Muscle of leg (tissue), 11 donors: ENCODE results near the gene AFG3L2. TPM values are rescaled to one million over a fixed set of nuclear protein-coding genes. Genes with fewer than 3 reads are reported as not detected.

Experiments
- DNase-seq: peaks from one replicate; pipeline ENCODE4 v3.0.0; 2013
- H3K27ac ChIP-seq: one replicate; pipeline ENCODE4 v1.5.1; 2013; ENCODE audit warnings: mild to moderate bottlenecking, low read length, control low read depth
- H3K27me3 ChIP-seq: one replicate; pipeline ENCODE4 v1.6.1; 2013; ENCODE audit warnings: low read length; ENCODE audit not compliant: control insufficient read depth, insufficient read depth
- H3K36me3 ChIP-seq: one replicate; pipeline ENCODE4 v1.6.1; 2013; ENCODE audit warnings: low read length; ENCODE audit not compliant: control insufficient read depth, insufficient read depth
- H3K4me1 ChIP-seq: one replicate; pipeline ENCODE4 v1.6.1; 2013; ENCODE audit warnings: low read length; ENCODE audit not compliant: control insufficient read depth, insufficient read depth
- H3K4me3 ChIP-seq: one replicate; pipeline ENCODE4 v1.5.1; 2013; ENCODE audit warnings: low read length, control low read depth
- H3K9me3 ChIP-seq: replicated peaks from 2 replicates; pipeline ENCODE4 v1.6.1; 2013; ENCODE audit warnings: low read depth, low read length; ENCODE audit not compliant: control insufficient read depth
- WGBS: methylation state at CpG from one replicate; pipeline ENCODE4 v1.1.5; 2013; ENCODE audit warnings: missing lambda C conversion rate; ENCODE audit not compliant: insufficient coverage; 5-methylcytosine and 5-hydroxymethylcytosine counted together
- polyA plus RNA-seq, 8 donors: library from polyadenylated mRNA; unstranded; fragments of 120-200 nt; gene quantifications; one replicate each; pipeline versions ENCODE4 v1.2.1 to v1.2.3, GENCODE V29; 2013; ENCODE audit warnings: inconsistent platforms in 1 of 8, low replicate concordance in 1 of 8; ENCODE audit not compliant: insufficient read length in 8 of 8, insufficient read depth in 1 of 8
- total RNA-seq: library from RNA; stranded (reverse); fragments of 120-200 nt; gene quantifications from one replicate; pipeline ENCODE4 v1.2.4, GENCODE V29; 2013

Gene AFG3L2
- total and polyA plus RNA-seq, 9 donors: 41.0 to 50.4 (median 43.2) TPM

DNA sequence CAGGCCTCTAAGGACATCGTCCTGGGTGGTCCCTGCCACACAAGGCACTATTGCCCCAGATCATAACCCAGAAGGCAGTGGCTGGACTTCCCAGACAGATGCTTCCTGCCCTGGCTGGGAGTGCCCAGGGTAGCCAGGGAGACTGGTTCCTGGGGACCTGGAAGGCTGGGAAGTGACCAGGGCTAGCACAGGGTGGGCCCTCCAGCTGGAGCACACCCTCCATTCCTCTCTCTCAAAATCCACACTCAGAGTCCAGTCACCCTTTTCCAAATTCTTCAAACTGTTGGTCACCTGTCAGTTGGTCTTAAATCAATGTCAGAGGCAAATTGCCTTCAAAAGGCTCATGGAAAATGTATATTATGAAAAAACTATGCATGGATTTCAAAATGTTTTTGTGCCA, 80.6 kb downstream of the AFG3L2 start:
- no peak for DNase-seq
- Histone ChIP-seq H3K9me3 (peaks cover 4% of the 10 kb centered on the region), H3K27ac (no peak overlapping the region), H3K36me3 (no peaks in the 10 kb centered on the region), H3K4me1 (no peaks in the 10 kb centered on the region), H3K4me3 (no peak overlapping the region), H3K27me3 (peaks cover 6% of the 10 kb centered on the region)
- 100% methylated on average over 1 of the region's 1 CpG for WGBS

DNA sequence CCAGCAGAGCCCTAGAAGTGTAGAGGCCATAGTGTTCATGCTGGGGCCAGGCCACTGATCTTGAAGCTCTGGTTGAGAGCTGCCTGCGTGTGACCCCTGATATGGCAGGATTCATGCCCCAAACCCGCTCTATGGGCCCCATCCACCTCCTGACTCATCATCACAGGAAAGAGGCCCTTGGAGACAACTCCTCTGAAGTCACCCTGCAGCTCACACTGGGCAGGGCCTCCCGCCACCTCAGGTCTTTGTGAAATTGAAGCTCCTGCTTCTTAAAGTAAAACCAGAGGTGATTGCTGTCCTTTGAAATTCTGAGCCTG, 81.0 kb downstream of the AFG3L2 start:
- no peaks in the 10 kb centered on the region for H3K36me3 ChIP-seq
- no peaks in the 10 kb centered on the region for H3K4me1 ChIP-seq
- peaks cover 6% of the 10 kb centered on the region for H3K27me3 ChIP-seq
- DNase-seq: no peak
- peaks cover 4% of the 10 kb centered on the region for H3K9me3 ChIP-seq
- no peak overlapping the region for H3K27ac ChIP-seq
- H3K4me3 ChIP-seq: no peak overlapping the region
- WGBS: 80% methylated on average over 1 of the region's 3 CpGs

DNA sequence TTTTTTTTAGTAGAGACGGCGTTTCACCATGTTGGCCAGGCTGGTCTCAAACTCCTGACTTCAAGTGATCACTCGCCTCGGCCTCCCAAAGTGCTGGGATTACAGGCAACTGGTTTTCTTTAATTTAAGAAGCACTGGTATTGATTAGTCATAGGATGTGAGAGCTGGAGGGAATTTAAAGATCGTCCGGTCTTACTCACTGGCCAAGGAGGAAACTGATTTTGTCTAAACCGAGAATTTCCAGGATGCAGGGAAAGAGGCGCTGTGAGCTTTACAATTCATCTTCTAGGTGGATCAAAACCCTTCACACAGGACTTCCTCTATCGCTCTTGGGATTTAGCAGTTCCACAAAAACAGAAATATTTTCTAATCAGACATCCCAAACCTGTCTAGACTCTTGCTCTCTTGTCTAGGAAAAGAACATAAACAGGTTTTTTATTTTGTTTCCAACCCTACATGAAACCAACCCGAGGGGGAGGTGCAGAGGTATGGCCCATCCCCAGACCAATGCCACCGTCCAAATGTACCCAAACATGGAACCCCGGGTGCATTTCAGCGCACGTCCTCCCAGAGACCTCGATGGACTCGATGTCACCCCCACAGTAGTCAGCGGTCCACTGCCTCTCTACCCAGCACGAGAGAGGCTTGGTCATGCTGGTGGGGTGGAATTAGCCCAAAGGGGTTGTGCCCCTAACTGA, 81.5 kb downstream of the AFG3L2 start:
- peaks cover 4% of the 10 kb centered on the region for H3K9me3 ChIP-seq
- WGBS: 82% methylated on average over 11 of the region's 18 CpGs

DNA sequence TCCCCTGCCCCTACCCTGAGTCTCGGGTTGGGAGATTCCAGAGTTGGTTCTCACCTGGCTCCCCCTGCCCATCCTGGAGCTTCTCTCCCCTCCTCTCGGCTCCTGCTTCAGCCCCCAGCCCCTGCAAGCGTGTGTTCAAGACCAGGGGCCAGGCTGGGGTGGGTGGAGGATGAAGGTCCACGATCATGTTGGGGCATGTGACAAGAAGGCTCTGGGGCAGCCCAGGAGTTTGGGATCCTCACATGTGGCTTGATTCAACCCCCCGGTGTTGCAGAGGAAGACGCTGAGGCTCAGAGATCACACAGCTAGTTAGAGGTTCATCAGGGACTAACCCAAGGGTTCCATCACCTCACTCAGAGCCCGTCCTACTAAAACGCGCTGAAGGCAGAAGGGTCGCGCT, 83.2 kb downstream of the AFG3L2 start:
- H3K9me3 ChIP-seq: peaks cover 4% of the 10 kb centered on the region
- H3K36me3 ChIP-seq: no peaks in the 10 kb centered on the region
- peaks cover 12% of the 10 kb centered on the region for H3K27me3 ChIP-seq
- DNase-seq: no peak
- no peak overlapping the region for H3K27ac ChIP-seq
- WGBS: 68% methylated on average over 9 of the region's 11 CpGs
- no peak overlapping the region for H3K4me3 ChIP-seq
- peaks cover 11% of the 10 kb centered on the region for H3K4me1 ChIP-seq

More for the DNA sequence above, 81.5 kb downstream of the AFG3L2 start:
- Histone ChIP-seq H3K36me3 (no peaks in the 10 kb centered on the region), H3K4me1 (no peaks in the 10 kb centered on the region), H3K4me3 (no peak overlapping the region), H3K27me3 (peaks cover 6% of the 10 kb centered on the region), H3K27ac (no peak overlapping the region)
- DNase-seq: no peak

DNA sequence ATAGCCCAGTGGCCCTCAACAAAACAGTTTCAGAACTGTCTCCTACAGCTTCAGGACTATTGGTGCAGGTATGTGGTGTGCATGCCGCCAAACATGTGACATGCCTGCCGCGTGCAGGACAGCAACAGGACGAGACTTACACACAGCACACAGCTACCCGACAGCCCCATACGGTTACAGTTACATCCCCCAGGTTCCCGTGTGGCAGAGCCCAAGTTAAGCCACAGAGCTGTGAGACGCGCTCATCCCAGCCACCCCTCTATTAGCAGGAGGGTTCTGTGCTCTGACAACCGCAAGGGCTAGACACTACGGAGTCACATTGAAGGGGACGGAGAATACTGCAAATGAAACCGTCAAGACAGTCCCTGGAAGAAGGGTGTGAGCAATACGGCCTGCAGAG, 85.3 kb downstream of the AFG3L2 start:
- no peaks in the 10 kb centered on the region for H3K9me3 ChIP-seq
- H3K27ac ChIP-seq: no peak overlapping the region
- DNase-seq: no peak
- peaks cover 30% of the 10 kb centered on the region for H3K4me1 ChIP-seq
- WGBS: 69% methylated on average over 6 of the region's 14 CpGs
- H3K27me3 ChIP-seq: peaks cover 30% of the 10 kb centered on the region
- H3K4me3 ChIP-seq: no peak overlapping the region
- no peaks in the 10 kb centered on the region for H3K36me3 ChIP-seq

DNA sequence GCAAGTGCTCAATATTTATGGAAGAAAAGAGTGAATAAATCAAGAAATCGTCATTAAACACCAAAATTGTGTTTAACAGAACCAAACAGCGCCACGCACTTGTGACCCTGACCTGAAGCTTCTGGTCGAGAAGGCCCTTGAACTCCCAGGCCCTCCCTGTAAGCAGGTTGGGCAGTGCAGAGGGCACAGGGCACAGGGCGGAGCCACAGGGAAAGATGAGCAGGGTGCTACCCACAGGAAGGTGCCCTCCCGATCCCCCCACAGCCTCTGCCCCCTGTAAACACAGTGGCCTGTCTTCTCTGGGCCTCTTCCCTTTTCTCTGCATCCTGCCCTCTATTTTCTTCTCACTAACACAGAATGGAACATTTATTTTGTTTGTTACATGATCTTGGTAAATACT, 85.9 kb downstream of the AFG3L2 start:
- Histone ChIP-seq H3K4me1 (peaks cover 30% of the 10 kb centered on the region), H3K36me3 (no peaks in the 10 kb centered on the region), H3K27ac (no peak overlapping the region), H3K27me3 (peaks cover 30% of the 10 kb centered on the region), H3K4me3 (no peak overlapping the region), H3K9me3 (no peaks in the 10 kb centered on the region)
- DNase-seq: no peak
- WGBS: 84% methylated on average over 3 of the region's 6 CpGs

DNA sequence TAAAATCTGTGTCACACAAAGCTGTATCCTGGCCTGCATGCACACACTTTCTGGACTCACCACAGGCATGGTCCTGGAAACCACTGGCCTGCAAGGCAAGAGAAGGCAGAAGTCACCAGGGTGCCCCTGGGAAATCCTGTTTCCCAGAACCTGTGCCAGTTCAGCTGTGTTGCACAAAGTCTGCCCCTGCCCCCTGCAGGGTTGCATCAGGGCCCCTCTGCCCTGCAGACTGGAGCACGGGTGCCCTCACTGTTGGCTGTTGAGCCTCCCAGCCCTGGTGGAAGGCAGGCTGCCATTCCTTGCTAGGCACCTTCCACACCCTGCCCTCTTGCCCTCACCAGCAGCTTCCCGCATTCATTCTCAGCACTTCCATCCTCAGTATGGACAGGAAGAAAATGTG, 86.9 kb downstream of the AFG3L2 start:
- H3K27ac ChIP-seq: no peak overlapping the region
- peaks cover 30% of the 10 kb centered on the region for H3K27me3 ChIP-seq
- WGBS: 75% methylated on average over 1 of the region's 2 CpGs
- no peaks in the 10 kb centered on the region for H3K36me3 ChIP-seq
- no peaks in the 10 kb centered on the region for H3K9me3 ChIP-seq
- no peak for DNase-seq
- no peak overlapping the region for H3K4me3 ChIP-seq
- peaks cover 30% of the 10 kb centered on the region for H3K4me1 ChIP-seq

DNA sequence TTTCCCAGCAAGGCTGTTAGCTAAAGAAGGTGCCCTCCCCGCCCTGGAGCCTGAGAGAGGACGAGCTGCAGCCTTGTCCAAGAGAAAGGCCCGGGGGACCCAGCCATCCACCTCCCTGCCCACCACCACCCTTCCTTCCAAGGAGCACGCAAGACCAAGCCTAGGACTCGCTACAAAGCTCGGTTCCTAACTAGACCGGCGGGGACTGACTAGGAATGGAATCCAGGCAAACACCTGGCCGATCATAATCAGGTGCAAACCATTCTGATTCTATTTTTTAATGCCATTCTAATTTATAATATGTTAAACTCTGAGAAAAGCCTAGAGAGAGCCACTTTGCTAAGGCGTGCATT, 88.6 kb downstream of the AFG3L2 start:
- Histone ChIP-seq H3K27me3 (peaks cover 26% of the 10 kb centered on the region), H3K27ac (peak overlapping the region; percentile 92), H3K4me1 (peaks cover 30% of the 10 kb centered on the region), H3K9me3 (no peaks in the 10 kb centered on the region), H3K36me3 (no peaks in the 10 kb centered on the region), H3K4me3 (peak overlapping the region; percentile 50)
- no peak for DNase-seq
- WGBS: 8% methylated on average over 6 of the region's 10 CpGs

DNA sequence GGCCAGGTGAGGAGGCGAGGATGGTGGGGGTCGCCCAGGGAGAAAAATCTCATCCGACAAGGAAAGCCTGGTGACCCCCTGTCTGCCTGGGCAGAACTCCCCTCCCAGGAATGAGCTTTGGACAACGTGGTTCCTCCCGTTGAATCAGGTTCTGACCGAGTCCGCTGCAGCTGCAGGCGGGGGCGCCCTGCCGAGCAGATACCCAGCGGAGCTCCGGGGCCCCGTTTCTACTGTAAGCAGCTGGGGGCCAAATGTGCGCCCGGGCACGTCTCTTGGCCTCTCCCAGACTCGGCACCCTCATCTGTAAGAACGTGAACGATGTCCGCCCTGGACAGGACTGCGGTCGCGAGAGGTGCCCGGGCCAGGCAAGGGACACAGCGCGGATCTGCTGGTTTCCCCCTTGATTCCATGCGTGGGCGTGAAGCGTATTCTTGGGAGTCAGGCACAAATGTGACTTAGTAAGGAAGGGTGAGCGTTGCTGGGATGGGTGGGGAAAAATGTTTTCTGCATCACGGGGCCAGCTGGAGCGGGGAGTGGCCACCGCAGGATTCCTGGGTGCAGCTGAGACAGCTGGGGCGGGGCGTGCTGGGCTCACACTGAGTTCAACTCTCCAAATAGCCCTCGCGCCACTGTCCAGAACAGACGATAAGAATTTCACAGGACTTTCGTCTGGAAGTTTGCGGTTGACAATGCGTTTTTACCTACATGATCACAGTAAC, 89.2 kb downstream of the AFG3L2 start:
- 2% methylated on average over 35 of the region's 41 CpGs for WGBS
- peaks cover 30% of the 10 kb centered on the region for H3K4me1 ChIP-seq
- peak overlapping the region; percentile 92 for H3K27ac ChIP-seq
- peaks cover 26% of the 10 kb centered on the region for H3K27me3 ChIP-seq
- H3K9me3 ChIP-seq: no peaks in the 10 kb centered on the region
- no peaks in the 10 kb centered on the region for H3K36me3 ChIP-seq
- peak overlapping the region; percentile 50 for H3K4me3 ChIP-seq
- DNase-seq: peak; percentile 92

DNA sequence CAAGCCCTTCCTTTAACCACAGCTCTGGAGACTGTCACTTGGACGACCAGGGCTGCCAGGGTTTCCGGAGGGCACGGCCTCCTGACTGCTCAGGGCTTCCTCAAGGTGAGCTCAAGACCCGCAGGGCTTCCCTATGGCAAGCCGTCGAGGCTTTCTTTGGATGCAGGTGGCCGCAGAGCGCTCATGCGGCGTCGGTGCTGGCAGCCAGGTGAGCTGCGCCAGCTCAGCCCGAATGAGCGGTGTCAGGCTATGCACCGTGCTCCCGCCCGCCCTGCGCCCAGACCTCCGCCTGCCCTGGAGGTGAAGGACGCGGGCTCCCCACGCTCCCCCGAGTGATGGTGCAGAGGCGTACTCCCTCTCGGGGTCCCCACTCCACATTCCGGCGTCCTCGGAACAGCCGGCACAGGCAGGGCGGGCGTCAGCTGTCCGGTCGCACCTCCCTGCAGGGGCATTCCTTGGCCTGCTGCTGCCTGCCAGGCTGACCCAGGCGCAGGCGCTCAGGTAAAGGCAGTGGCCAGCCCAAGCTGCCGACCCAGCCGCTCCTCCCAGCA, 89.8 kb downstream of the AFG3L2 start:
- H3K27ac ChIP-seq: peak overlapping the region; percentile 91

More for the DNA sequence above, 89.8 kb downstream of the AFG3L2 start:
- Histone ChIP-seq H3K36me3 (no peaks in the 10 kb centered on the region), H3K4me3 (peak overlapping the region; percentile 50), H3K9me3 (no peaks in the 10 kb centered on the region), H3K4me1 (peaks cover 33% of the 10 kb centered on the region), H3K27me3 (peaks cover 28% of the 10 kb centered on the region)
- WGBS: 13% methylated on average over 37 of the region's 37 CpGs
- no peak for DNase-seq
